H1 (cell line): Measurements from ENCODE around the gene IFNK. TPM values are rescaled to one million over a fixed set of nuclear protein-coding genes. Genes with fewer than 3 reads are reported as not detected.

ENCODE experiments used
- CTCF ChIA-PET: fragments of 300-600 bp; sonication (Branson Sonifier 250); formaldehyde crosslinking; loops from one replicate; lab custom pipeline; 2021; ENCODE audit not compliant: partially characterized antibody; lab: Charles Lee
- POLR2A ChIA-PET: fragments of 300-600 bp; sonication (Branson Sonifier 250); formaldehyde crosslinking; loops from one replicate; lab custom pipeline; 2021; ENCODE audit warnings: inconsistent platforms; ENCODE audit not compliant: partially characterized antibody; lab: Charles Lee
- DNase-seq, 2 experiments: peaks; one replicate each; pipeline versions ENCODE4 v3.0.0 to v3.0.0-alpha.2; 2010 to 2022; ENCODE audit warnings: low spot score in 2 of 2, low read depth in 1 of 2, mixed read lengths in 1 of 2
- FAIRE-seq: peaks from 2 replicates; lab custom pipeline; 2011; peaks lifted over from hg19 to GRCh38; lab: Jason Lieb, UNC
- H2AFZ ChIP-seq: 2 replicates; pipeline ENCODE4 v1.8.1; 2012; ENCODE audit warnings: low read length, inconsistent platforms
- H2AK5ac ChIP-seq: 2 replicates; pipeline ENCODE4 v1.6.1; 2013; ENCODE audit warnings: low read depth, low read length
- H2BK120ac ChIP-seq: replicated peaks from 2 replicates; pipeline ENCODE3; 2013; ENCODE audit warnings: low read depth, low read length, inconsistent platforms
- H2BK12ac ChIP-seq: 2 replicates; pipeline ENCODE4 v1.6.1; 2013; ENCODE audit warnings: low read depth, low read length
- H2BK15ac ChIP-seq: 2 replicates; pipeline ENCODE4 v1.6.1; 2013; ENCODE audit warnings: low read length
- H2BK20ac ChIP-seq: 2 replicates; pipeline ENCODE4 v1.6.1; 2013; ENCODE audit warnings: low read length
- H2BK5ac ChIP-seq: 2 replicates; pipeline ENCODE4 v1.6.1; 2013; ENCODE audit warnings: low read depth, low read length
- H3K14ac ChIP-seq: 2 replicates; pipeline ENCODE4 v1.6.1; 2013; ENCODE audit warnings: inconsistent platforms; ENCODE audit not compliant: insufficient read length
- H3K18ac ChIP-seq: 2 replicates; pipeline ENCODE4 v1.6.1; 2013; ENCODE audit warnings: low read length; ENCODE audit errors: extremely low read depth
- H3K23ac ChIP-seq: 2 replicates; pipeline ENCODE4 v1.6.1; 2013; ENCODE audit warnings: inconsistent platforms; ENCODE audit not compliant: insufficient read length
- H3K23me2 ChIP-seq: 2 replicates; pipeline ENCODE4 v1.6.1; 2013; ENCODE audit warnings: low read depth, low read length
- H3K27ac ChIP-seq: 2 replicates; pipeline ENCODE4 v1.6.1; 2011; ENCODE audit warnings: low read depth, low read length, inconsistent platforms
- H3K27me3 ChIP-seq, 4 experiments: replicated peaks in 1 of 4; 1 replicate in 1 of 4; 2 replicates in 3 of 4; pipeline versions ENCODE4 v1.6.1 to v1.8.1; 2011 to 2013; ENCODE audit warnings: low read length in 3 of 4, mild to moderate bottlenecking in 3 of 4, inconsistent platforms in 2 of 4, mixed read lengths in 2 of 4, moderate library complexity in 1 of 4; ENCODE audit not compliant: control insufficient read depth in 3 of 4, insufficient read depth in 3 of 4; ENCODE audit errors: extremely low read depth in 1 of 4
- H3K36me3 ChIP-seq, 4 experiments: 2 replicates each; pipeline versions ENCODE4 v1.6.1 to v1.8.1; 2011 to 2013; ENCODE audit warnings: mild to moderate bottlenecking in 4 of 4, low read length in 3 of 4, moderate library complexity in 2 of 4, control low read depth in 1 of 4, inconsistent platforms in 1 of 4; ENCODE audit not compliant: insufficient read depth in 4 of 4, control insufficient read depth in 2 of 4
- H3K4ac ChIP-seq: replicated peaks from 2 replicates; pipeline ENCODE3; 2013; ENCODE audit warnings: low read length, low read depth, mixed read lengths, inconsistent platforms; ENCODE audit not compliant: insufficient read length
- H3K4me1 ChIP-seq, 4 experiments: replicated peaks in 1 of 4; 1 replicate in 1 of 4; 2 replicates in 3 of 4; pipeline versions ENCODE4 v1.6.1 to v1.8.1; 2011 to 2013; ENCODE audit warnings: low read length in 3 of 4, inconsistent platforms in 2 of 4, mixed read lengths in 1 of 4; ENCODE audit not compliant: insufficient read depth in 4 of 4, control insufficient read depth in 3 of 4
- H3K4me2 ChIP-seq, 2 experiments: 2 replicates each; pipeline versions ENCODE4 v1.6.1 to v1.8.1; 2011 to 2013; ENCODE audit warnings: low read depth in 2 of 2, low read length in 2 of 2, control low read depth in 1 of 2, inconsistent platforms in 1 of 2, mild to moderate bottlenecking in 1 of 2; ENCODE audit not compliant: insufficient read depth in 1 of 2
- H3K4me3 ChIP-seq, 4 experiments: fragments of 200-600, 300-600 bp in 1 of 4; sonication (generic), shearing (Covaris generic), sonication (Bioruptor Twin) in 1 of 4; 2 replicates each; pipeline versions ENCODE4 v1.5.1 to v1.8.1; 2011 to 2016; ENCODE audit warnings: low read length in 4 of 4, low read depth in 3 of 4, control low read depth in 2 of 4, inconsistent platforms in 2 of 4, mild to moderate bottlenecking in 2 of 4, mixed read lengths in 1 of 4, moderate library complexity in 1 of 4; ENCODE audit not compliant: insufficient read depth in 2 of 4; ENCODE audit errors: extremely low read depth in 1 of 4
- H3K56ac ChIP-seq: replicated peaks from 2 replicates; pipeline ENCODE3; 2013; ENCODE audit warnings: low read depth, mild to moderate bottlenecking, mixed read lengths, low read length, inconsistent platforms; ENCODE audit not compliant: insufficient read length
- H3K79me1 ChIP-seq: 2 replicates; pipeline ENCODE4 v1.6.1; 2013; ENCODE audit warnings: low read depth, low read length, control low read depth
- H3K79me2 ChIP-seq, 2 experiments: 2 replicates each; pipeline versions ENCODE4 v1.6.1 to v1.8.1; 2012 to 2013; ENCODE audit warnings: low read length in 2 of 2, mild to moderate bottlenecking in 2 of 2, inconsistent platforms in 1 of 2; ENCODE audit not compliant: insufficient read depth in 2 of 2, control insufficient read depth in 1 of 2
- H3K9ac ChIP-seq, 4 experiments: replicated peaks in 1 of 4; 1 replicate in 1 of 4; 2 replicates in 3 of 4; pipeline versions ENCODE4 v1.6.1 to v1.8.1; 2011 to 2013; ENCODE audit warnings: low read depth in 3 of 4, low read length in 3 of 4, control low read depth in 2 of 4, mild to moderate bottlenecking in 2 of 4, moderate library complexity in 2 of 4, inconsistent platforms in 1 of 4; ENCODE audit errors: extremely low read depth in 1 of 4
- H3K9me3 ChIP-seq, 2 experiments: 2 replicates each; pipeline versions ENCODE4 v1.6.1 to v1.8.1; 2012 to 2013; ENCODE audit warnings: mild to moderate bottlenecking in 2 of 2, moderate library complexity in 2 of 2, control low read depth in 1 of 2, inconsistent platforms in 1 of 2, low read depth in 1 of 2, low read length in 1 of 2, mixed read lengths in 1 of 2; ENCODE audit not compliant: insufficient read depth in 2 of 2
- H4K20me1 ChIP-seq, 2 experiments: replicated peaks in 1 of 2; 2 replicates each; pipeline versions ENCODE3 to v1.8.1; 2011 to 2013; ENCODE audit warnings: inconsistent platforms in 2 of 2, low read length in 2 of 2, mild to moderate bottlenecking in 1 of 2; ENCODE audit not compliant: insufficient read depth in 2 of 2, control insufficient read depth in 1 of 2
- H4K5ac ChIP-seq: 2 replicates; pipeline ENCODE4 v1.6.1; 2013; ENCODE audit warnings: low read length, low read depth, mixed read lengths, inconsistent platforms; ENCODE audit not compliant: insufficient read length
- H4K8ac ChIP-seq: 2 replicates; pipeline ENCODE4 v1.8.0; 2013; ENCODE audit warnings: mild to moderate bottlenecking, moderate library complexity, low read length, inconsistent platforms; ENCODE audit not compliant: insufficient read depth; ENCODE audit errors: extremely low read depth
- H4K91ac ChIP-seq: replicated peaks from 2 replicates; pipeline ENCODE3; 2013; ENCODE audit warnings: low read length, mixed read lengths, inconsistent platforms; ENCODE audit not compliant: insufficient read length
- BACH1 ChIP-seq: IDR thresholded peaks from 2 replicates; pipeline ENCODE4 v1.6.1; 2012; ENCODE audit warnings: low read length, improper control_type of control experiment
- EGR1 ChIP-seq: IDR thresholded peaks from 2 replicates; pipeline ENCODE4 v1.6.1; 2011; ENCODE audit warnings: low read depth, low read length, borderline replicate concordance
- GABPA ChIP-seq: IDR thresholded peaks from 2 replicates; pipeline ENCODE4 v1.6.1; 2011; ENCODE audit warnings: mild to moderate bottlenecking, low read length, moderate library complexity, borderline replicate concordance; ENCODE audit not compliant: insufficient read depth
- KDM5A ChIP-seq: fragments of 200-600 bp; IDR thresholded peaks from 2 replicates; pipeline ENCODE4 v1.7.1; 2012; ENCODE audit warnings: mild to moderate bottlenecking, low read length, inconsistent platforms, mixed read lengths
- POLR2A ChIP-seq, 2 experiments: IDR thresholded peaks; 1 replicate in 1 of 2; 2 replicates in 1 of 2; pipeline ENCODE4 v1.6.1; 2011; ENCODE audit warnings: low read depth in 2 of 2, low read length in 2 of 2, mild to moderate bottlenecking in 2 of 2; ENCODE audit errors: control extremely low read depth in 1 of 2
- RNF2 ChIP-seq: fragments of 200-900, 300-1000 bp; sonication (generic); IDR thresholded peaks from 2 replicates; pipeline ENCODE4 v1.7.1; 2016; ENCODE audit warnings: borderline replicate concordance, low read depth, mild to moderate bottlenecking, antibody characterized with exemption, low read length; ENCODE audit not compliant: poor library complexity, severe bottlenecking; ENCODE audit errors: missing control alignments
- SIN3A ChIP-seq, 2 experiments: IDR thresholded peaks in 1 of 2; conservative IDR thresholded peaks in 1 of 2; 2 replicates each; pipeline ENCODE4 v1.6.1; 2011 to 2012; ENCODE audit warnings: low read length in 2 of 2, improper control_type of control experiment in 1 of 2, low read depth in 1 of 2, mild to moderate bottlenecking in 1 of 2
- SIX5 ChIP-seq: IDR thresholded peaks from 2 replicates; pipeline ENCODE4 v1.6.1; 2011; ENCODE audit warnings: mild to moderate bottlenecking, low read depth, low read length
- SP4 ChIP-seq: IDR thresholded peaks from 2 replicates; pipeline ENCODE4 v1.6.1; 2012; ENCODE audit warnings: low read length, inconsistent platforms
- TAF7 ChIP-seq: optimal IDR thresholded peaks from 2 replicates; pipeline ENCODE3; 2011; ENCODE audit warnings: low read depth, mild to moderate bottlenecking, inconsistent platforms, low read length, moderate library complexity, borderline replicate concordance
- TEAD4 ChIP-seq: IDR thresholded peaks from 2 replicates; pipeline ENCODE4 v1.6.1; 2012; ENCODE audit warnings: low read depth, low read length, inconsistent platforms, mixed read lengths
- ZNF274 ChIP-seq: IDR thresholded peaks from 2 replicates; pipeline ENCODE4 v1.7.0; 2012; ENCODE audit warnings: low read length, borderline replicate concordance; ENCODE audit errors: extremely low read depth
- WGBS, 2 experiments: shearing (Covaris generic) in 1 of 2; methylation state at CpG; one replicate each; pipeline versions ENCODE4 v1.1.6 to v1.1.7; 2013 to 2015; ENCODE audit warnings: low lambda C conversion rate in 2 of 2, mixed read lengths in 2 of 2, inconsistent platforms in 1 of 2, low coverage in 1 of 2, missing lambda C conversion rate in 1 of 2; ENCODE audit not compliant: insufficient replicate concordance in 2 of 2, insufficient coverage in 1 of 2, insufficient read length in 1 of 2; ENCODE audit errors: extremely low coverage in 1 of 2, missing lambda C conversion rate in 1 of 2; 5-methylcytosine and 5-hydroxymethylcytosine counted together
- polyA plus RNA-seq, 7 experiments: library from polyadenylated mRNA; depleted of rRNA in 3 of 7; stranded (reverse) in 5 of 7; unstranded in 2 of 7; fragments of >200 nt in 5 of 7; fragments of 200-250 nt in 2 of 7; gene quantifications; 1 replicate in 5 of 7; 2 replicates in 1 of 7; 4 replicates in 1 of 7; pipeline versions ENCODE4 v1.2.1 to v1.2.3, GENCODE V29; 2011 to 2013; ENCODE audit warnings: missing spikeins in 2 of 7, mixed read lengths in 2 of 7
- total RNA-seq: library from RNA; stranded (reverse); fragmentation: NEBNext Ultra II Directional; extraction: Animal tissue kit (Norgen Biotek cat#: 25700); gene quantifications from 2 replicates; pipeline ENCODE4 v1.2.1, GENCODE V29; 2021

IFNK gene
- total and polyA plus RNA-seq, 2 of the 8 experiments (the other 6 are each of a cell fraction or from before 2014, with no cell fraction given), result not detected

DNA sequence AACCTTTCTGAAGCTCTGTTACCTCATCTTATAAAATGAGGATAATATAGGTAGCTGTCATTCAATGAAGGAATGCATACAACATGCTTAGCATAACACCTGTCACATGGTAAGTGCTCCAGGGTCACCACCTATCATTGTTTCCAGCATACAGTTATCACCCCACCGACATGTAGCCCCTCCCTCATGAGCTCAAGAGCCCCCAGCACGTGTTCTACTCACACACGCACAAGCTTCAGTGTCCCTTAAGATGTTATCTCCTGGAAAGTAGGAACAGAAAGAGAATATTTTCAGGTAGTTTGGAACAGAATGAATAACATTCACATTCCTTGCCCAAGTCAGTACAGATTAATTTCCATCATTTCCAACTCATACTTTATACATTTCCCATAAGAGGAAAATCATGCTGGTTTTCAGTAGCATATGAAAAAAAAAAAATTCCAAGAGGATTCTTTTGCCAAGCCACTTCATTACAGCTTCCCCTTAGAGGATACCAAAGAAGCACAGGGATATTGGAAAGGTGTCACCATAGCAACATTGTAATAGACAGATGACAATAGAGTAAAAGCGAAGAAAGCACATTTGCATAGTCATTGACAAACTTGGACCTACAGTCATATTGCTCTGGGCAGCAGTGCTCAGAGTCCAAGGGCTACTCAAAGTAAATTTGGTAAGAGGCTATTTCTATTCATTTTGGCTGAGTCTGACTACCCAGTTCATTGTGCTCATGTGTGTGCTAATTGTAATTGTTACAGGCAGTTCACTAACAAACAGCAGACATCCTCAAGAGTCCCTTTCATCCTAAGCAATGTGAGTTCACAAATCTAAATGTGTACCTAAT lies 7.0 kb downstream of the IFNK start:
- POLR2A ChIA-PET, result interaction anchor here (0.6 kb wide), 1 partner anchor 207 kb away, joined by 4 read pairs; no protein-coding TSS in a partner anchor
- H3K56ac ChIP-seq, result no peak overlapping the region
- FAIRE-seq, result no peak
- TF ChIP-seq SIX5 (no peak), RNF2 (no peak), GABPA (no peak), POLR2A (IDR thresholded peaks at IDR 0.05; ENCODE audit: control extremely low read depth in 1 of 2, low read depth in 2 of 2, low read length in 2 of 2) (no peak), EGR1 (no peak), TAF7 (no peak), SIN3A (conservative IDR thresholded peaks at IDR 0.05 in 1 of 2, IDR thresholded peaks at IDR 0.05 in 1 of 2; ENCODE audit: low read depth in 1 of 2, low read length in 2 of 2) (no peak), TEAD4 (no peak), ZNF274 (no peak), KDM5A (no peak), SP4 (no peak), BACH1 (no peak)

More for the DNA sequence above, 7.0 kb downstream of the IFNK start:
- Histone ChIP-seq H3K23me2 (peaks cover 14% of the 10 kb centered on the region; the same call in 1 of the 2 replicates), H2BK12ac (no peak overlapping the region), H3K23ac (no peak overlapping the region), H3K4me1 (peaks cover 2 to 14% (median 5%) of the 10 kb centered on the region in 4 experiments; a peak in 6 of 7 replicates), H2BK15ac (no peak overlapping the region), H3K27me3 (peaks cover 0 to 3% (median under 1%) of the 10 kb centered on the region in 4 experiments; a peak in 2 of 7 replicates), H3K27ac (no peak overlapping the region), H2AK5ac (no peak overlapping the region), H2BK20ac (no peak overlapping the region), H4K91ac (no peak overlapping the region), H3K79me2 (no peaks in the 10 kb centered on the region), H2BK5ac (no peak overlapping the region), H3K79me1 (no peaks in the 10 kb centered on the region; the same call in 1 of the 2 replicates), H3K18ac (no peak overlapping the region), H3K4me2 (no peak overlapping the region), H3K4me3 (no peak overlapping the region), H2AFZ (no peak overlapping the region), H3K9me3 (no peaks in the 10 kb centered on the region), H4K8ac (no peak overlapping the region), H3K14ac (no peak overlapping the region), H3K9ac (no peak overlapping the region), H4K20me1 (no peaks in the 10 kb centered on the region), H2BK120ac (no peak overlapping the region), H3K4ac (no peak overlapping the region), H4K5ac (no peak overlapping the region), H3K36me3 (no peaks in the 10 kb centered on the region)
- CTCF ChIA-PET, result interaction anchor here (0.6 to 3.3 kb wide), 17 partner anchors 8 to 1411 kb away, joined by 3 to 36 read pairs (median 6); no protein-coding TSS in a partner anchor
- 77% methylated on average over 4 of the region's 4 CpGs; no CpG with 5 or more reads in 1 of the 2 experiments for WGBS, 2 experiments
- DNase-seq, result no peak
